Thyroid gland (tissue), 4 donors: ENCODE data around the gene UBE2J1.

Experiments
- POLR2A ChIP-seq, 2 donors: fragments of 450-650 bp; IDR thresholded peaks; one replicate each; pipeline ENCODE4 v1.6.1; 2017; ENCODE audit warnings: antibody characterized with exemption in 2 of 2, mild to moderate bottlenecking in 2 of 2, moderate library complexity in 1 of 2
- TF ChIP-seq, protein P1 (sequence below), 6 experiments: fragments of 200-600 bp in 3 of 6; fragments of 450-650 bp in 3 of 6; sonication (generic) in 3 of 6; IDR thresholded peaks; one replicate each; pipeline ENCODE4 v1.5.1; 2016 to 2019; ENCODE audit warnings: antibody characterized with exemption in 6 of 6, mild to moderate bottlenecking in 2 of 6, inconsistent platforms in 1 of 6, moderate library complexity in 1 of 6

DNA sequence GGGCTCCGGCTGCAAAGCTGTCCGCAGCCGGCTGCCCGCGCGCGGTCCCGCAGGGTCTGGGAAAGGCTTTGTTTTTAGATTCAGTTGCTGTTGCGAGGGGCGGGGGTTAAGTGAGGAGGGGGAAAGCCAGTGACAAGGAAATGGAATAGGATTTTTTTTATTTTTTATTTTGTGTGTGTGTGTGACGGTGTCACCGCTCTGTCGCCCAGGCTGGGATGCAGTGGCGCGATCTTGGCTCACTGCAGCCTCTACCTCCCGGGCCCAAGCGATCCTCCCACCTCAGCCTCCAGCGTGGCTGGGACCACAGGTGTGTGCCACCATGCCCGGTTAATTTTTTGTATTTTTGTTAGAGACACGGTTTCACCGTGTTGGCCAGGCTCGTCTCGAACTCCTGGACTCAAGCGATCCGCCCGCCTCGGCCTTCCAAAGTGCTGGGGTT is 615 bp upstream of the UBE2J1 start:
- no peak for TF ChIP-seq POLR2A (IDR thresholded peaks at IDR 0.05)
- TF ChIP-seq, protein P1, sequence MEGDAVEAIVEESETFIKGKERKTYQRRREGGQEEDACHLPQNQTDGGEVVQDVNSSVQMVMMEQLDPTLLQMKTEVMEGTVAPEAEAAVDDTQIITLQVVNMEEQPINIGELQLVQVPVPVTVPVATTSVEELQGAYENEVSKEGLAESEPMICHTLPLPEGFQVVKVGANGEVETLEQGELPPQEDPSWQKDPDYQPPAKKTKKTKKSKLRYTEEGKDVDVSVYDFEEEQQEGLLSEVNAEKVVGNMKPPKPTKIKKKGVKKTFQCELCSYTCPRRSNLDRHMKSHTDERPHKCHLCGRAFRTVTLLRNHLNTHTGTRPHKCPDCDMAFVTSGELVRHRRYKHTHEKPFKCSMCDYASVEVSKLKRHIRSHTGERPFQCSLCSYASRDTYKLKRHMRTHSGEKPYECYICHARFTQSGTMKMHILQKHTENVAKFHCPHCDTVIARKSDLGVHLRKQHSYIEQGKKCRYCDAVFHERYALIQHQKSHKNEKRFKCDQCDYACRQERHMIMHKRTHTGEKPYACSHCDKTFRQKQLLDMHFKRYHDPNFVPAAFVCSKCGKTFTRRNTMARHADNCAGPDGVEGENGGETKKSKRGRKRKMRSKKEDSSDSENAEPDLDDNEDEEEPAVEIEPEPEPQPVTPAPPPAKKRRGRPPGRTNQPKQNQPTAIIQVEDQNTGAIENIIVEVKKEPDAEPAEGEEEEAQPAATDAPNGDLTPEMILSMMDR (IDR thresholded peaks at IDR 0.05): no peak
